ENCODE results near the gene STT3A. TPM values are rescaled to one million over a fixed set of nuclear protein-coding genes. Genes with fewer than 3 reads are reported as not detected.

STT3A gene
- polyA plus RNA-seq, 2 of the 4 experiments (the other 2 are of a cell fraction), result 92.1 to 197 TPM

- TF ChIP-seq PBX3 (IDR thresholded peaks at IDR 0.05), result no peak
Observed at GRCh38 chr11:125667151-125667550, 74.5 kb downstream of the STT3A start (continued).

GRCh38 chr11:125670172-125670571 is 77.5 kb downstream of the STT3A start:
- POLR2A ChIA-PET, result no interaction called here
- no peak overlapping the region for H3K4me3 ChIP-seq
- ATAC-seq, result no peak

GRCh38 chr11:125671561-125671960 is 78.9 kb downstream of the STT3A start:
- Histone ChIP-seq H3K9me3 (no peaks in the 10 kb centered on the region), H3K4me1 (no peaks in the 10 kb centered on the region), H3K4me2 (no peak overlapping the region), H3K4me3 (no peak overlapping the region), H3K27ac (no peak overlapping the region)
- no peak for FAIRE-seq
- no peak for ATAC-seq
- CTCF ChIA-PET, result no interaction called here
- TF ChIP-seq FOSL2 (IDR thresholded peaks at IDR 0.05), result no peak
- TF ChIP-seq FOSL2 (CRISPR knock-in tag; IDR thresholded peaks at IDR 0.05), result no peak
- no peak for TF ChIP-seq HOXA7 (CRISPR knock-in tag; IDR thresholded peaks at IDR 0.05)
- TF ChIP-seq CBX2 (IDR thresholded peaks at IDR 0.05; ENCODE audit: borderline replicate concordance, low read depth), result no peak
- POLR2A ChIA-PET, result no interaction called here
- 84% methylated on average over 2 of the region's 2 CpGs for WGBS (ENCODE audit: missing lambda C conversion rate)
- DNase-seq (ENCODE audit: low read depth in 1 of 2, low spot score in 1 of 2), result no peak

More at GRCh38 chr11:125670172-125670571, 77.5 kb downstream of the STT3A start:
- CTCF ChIA-PET, result no interaction called here
- H3K4me1 ChIP-seq, result no peaks in the 10 kb centered on the region
- H3K27ac ChIP-seq, result no peak overlapping the region
- DNase-seq (ENCODE audit: low read depth in 1 of 2, low spot score in 1 of 2) (no peak), FAIRE-seq (no peak)
- H3K9me3 ChIP-seq, result no peaks in the 10 kb centered on the region
- 90% methylated on average over 1 of the region's 1 CpG for WGBS (ENCODE audit: missing lambda C conversion rate)
- TF ChIP-seq E2F6 (IDR thresholded peaks at IDR 0.05; ENCODE audit: borderline replicate concordance, low read depth) (no peak), POLR2A (IDR thresholded peaks at IDR 0.05; ENCODE audit: low read length) (no peak), RARB (CRISPR knock-in tag; IDR thresholded peaks at IDR 0.05) (no peak), SREBF2 (IDR thresholded peaks at IDR 0.05) (no peak), CEBPB (IDR thresholded peaks at IDR 0.05) (no peak), CBX2 (IDR thresholded peaks at IDR 0.05; ENCODE audit: borderline replicate concordance, low read depth) (no peak), TP53 (CRISPR knock-in tag; IDR thresholded peaks at IDR 0.05) (no peak), RFX5 (IDR thresholded peaks at IDR 0.05) (no peak), FOXS1 (CRISPR knock-in tag; IDR thresholded peaks at IDR 0.05) (no peak), MAFK (IDR thresholded peaks at IDR 0.05; ENCODE audit: partially characterized antibody) (no peak), KDM1A (IDR thresholded peaks at IDR 0.05; ENCODE audit: low read depth) (no peak), BHLHE40 (IDR thresholded peaks at IDR 0.05; ENCODE audit: low read depth, low read length) (no peak), KDM5A (IDR thresholded peaks at IDR 0.05) (no peak), MAZ (IDR thresholded peaks at IDR 0.05; ENCODE audit: borderline replicate concordance, low read depth, low read length) (no peak), FOSL2 (IDR thresholded peaks at IDR 0.05) (no peak), FOSL2 (CRISPR knock-in tag; IDR thresholded peaks at IDR 0.05) (no peak), HMGXB4 (CRISPR knock-in tag; IDR thresholded peaks at IDR 0.05; ENCODE audit: borderline replicate concordance) (no peak)
- no peak overlapping the region for H3K4me2 ChIP-seq

Small RNA genes lying within 50 kb of the gene (small RNA-seq; reads per million reads assigned to genes)
- gene RNU2-35P (0 to 0.86 (median 0.35) reads per million in 6 experiments), gene RNU6-1156P (0 reads per million in 6 experiments)

Other genes starting within 250 kb of the STT3A start
- gene FEZ1, start 96.6 kb upstream of the STT3A start, polyA plus RNA-seq (2011; rRNA removed), result 0.94 and 1.00 TPM in 2 replicates
- gene FEZ1, start 96.6 kb upstream of the STT3A start, polyA plus RNA-seq (2017; fragmentation: RNase III; extraction: RNeasy Plus Mini Kit Qiagen cat#74134 plus additional on column Dnase treatment), result 0.32 to 0.51 TPM (median 0.46 TPM) in 3 replicates
- 132 and 138 TPM in 2 replicates for gene EI24, start 23.4 kb upstream of the STT3A start, polyA plus RNA-seq (2011; rRNA removed)
- gene EI24, start 23.4 kb upstream of the STT3A start, polyA plus RNA-seq (2017; fragmentation: RNase III; extraction: RNeasy Plus Mini Kit Qiagen cat#74134 plus additional on column Dnase treatment), result 106 to 112 TPM (median 108 TPM) in 3 replicates
- 47.0 and 64.5 TPM in 2 replicates for gene CHEK1, start 32.3 kb downstream of the STT3A start, polyA plus RNA-seq (2011; rRNA removed)
- gene CHEK1, start 32.3 kb downstream of the STT3A start, polyA plus RNA-seq (2017; fragmentation: RNase III; extraction: RNeasy Plus Mini Kit Qiagen cat#74134 plus additional on column Dnase treatment), result 35.2 to 39.0 TPM (median 38.8 TPM) in 3 replicates
- gene ACRV1, start 88.0 kb downstream of the STT3A start, polyA plus RNA-seq (2011; rRNA removed), result 0.19 and 0.28 TPM in 2 replicates
- 0.12 to 0.13 TPM in 2 of 3 replicates, not detected in the other for gene ACRV1, start 88.0 kb downstream of the STT3A start, polyA plus RNA-seq (2017; fragmentation: RNase III; extraction: RNeasy Plus Mini Kit Qiagen cat#74134 plus additional on column Dnase treatment)
- not detected in 2 replicates for gene PATE1, start 153.4 kb downstream of the STT3A start, polyA plus RNA-seq (2011; rRNA removed)
- not detected in 3 replicates for gene PATE1, start 153.4 kb downstream of the STT3A start, polyA plus RNA-seq (2017; fragmentation: RNase III; extraction: RNeasy Plus Mini Kit Qiagen cat#74134 plus additional on column Dnase treatment)
- gene PATE2, start 186.0 kb downstream of the STT3A start, polyA plus RNA-seq (2011; rRNA removed), result 0.21 TPM in 1 of 2 replicates, not detected in the other
- 0.07 TPM in 1 of 3 replicates, not detected in the others for gene PATE2, start 186.0 kb downstream of the STT3A start, polyA plus RNA-seq (2017; fragmentation: RNase III; extraction: RNeasy Plus Mini Kit Qiagen cat#74134 plus additional on column Dnase treatment)
- gene PATE3, start 195.3 kb downstream of the STT3A start, polyA plus RNA-seq (2011; rRNA removed), result not detected in 2 replicates
- gene PATE3, start 195.3 kb downstream of the STT3A start, polyA plus RNA-seq (2017; fragmentation: RNase III; extraction: RNeasy Plus Mini Kit Qiagen cat#74134 plus additional on column Dnase treatment), result not detected in 3 replicates
- not detected in 2 replicates for gene PATE4, start 240.5 kb downstream of the STT3A start, polyA plus RNA-seq (2011; rRNA removed)
- gene PATE4, start 240.5 kb downstream of the STT3A start, polyA plus RNA-seq (2017; fragmentation: RNase III; extraction: RNeasy Plus Mini Kit Qiagen cat#74134 plus additional on column Dnase treatment), result not detected in 3 replicates

Data from A549 (cell line).